NCI-H1092 (cell line): Measurements from ENCODE around the gene CYBB.
"Not testable (repeated sequence)": the region's sequence is repeated elsewhere in the genome, so short reads cannot be mapped to it uniquely, and the experiment has no call there.

Experiments used
- DNase-seq: peaks from one replicate; lab custom pipeline; 2025; lab: John Stamatoyannopoulos, UW

Gene CYBB

DNA sequence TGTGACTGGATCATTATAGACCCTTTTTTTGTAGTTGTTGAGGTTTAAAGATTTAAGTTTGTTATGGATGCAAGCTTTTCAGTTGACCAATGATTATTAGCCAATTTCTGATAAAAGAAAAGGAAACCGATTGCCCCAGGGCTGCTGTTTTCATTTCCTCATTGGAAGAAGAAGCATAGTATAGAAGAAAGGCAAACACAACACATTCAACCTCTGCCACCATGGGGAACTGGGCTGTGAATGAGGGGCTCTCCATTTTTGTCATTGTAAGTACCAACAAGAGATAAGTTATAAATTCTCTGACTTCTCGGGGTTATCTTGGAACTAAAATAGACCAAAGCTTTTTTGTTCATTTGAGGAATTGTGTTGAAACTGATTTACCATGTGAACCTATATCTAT, at the start of gene CYBB:
Gene CYBB, plus strand, starts transcription at position 203 of the 400 bp plus-strand sequence. Its CDS starts 19 bp downstream, at position 222.
- no peak for DNase-seq

DNA sequence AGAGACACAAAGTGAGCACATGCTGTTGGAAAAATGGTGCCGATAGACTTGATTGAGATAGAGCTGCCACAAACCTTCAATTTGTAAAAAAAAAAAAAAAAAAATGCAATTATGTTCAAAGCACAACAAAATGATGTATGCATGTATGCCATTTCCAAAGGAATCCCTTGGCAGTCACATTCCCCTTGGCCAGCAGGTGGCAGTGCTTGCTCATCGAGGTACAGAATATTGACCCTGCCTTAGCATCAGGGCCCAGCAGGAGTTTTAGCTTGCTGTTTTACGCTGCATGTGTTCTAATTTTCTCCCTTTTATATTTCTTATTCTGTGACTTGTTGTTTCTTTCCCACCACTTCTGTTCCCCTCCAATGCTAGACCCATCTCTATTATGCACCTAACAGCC, 34.5 kb upstream of the CYBB start:
- DNase-seq = peak; percentile 41

DNA sequence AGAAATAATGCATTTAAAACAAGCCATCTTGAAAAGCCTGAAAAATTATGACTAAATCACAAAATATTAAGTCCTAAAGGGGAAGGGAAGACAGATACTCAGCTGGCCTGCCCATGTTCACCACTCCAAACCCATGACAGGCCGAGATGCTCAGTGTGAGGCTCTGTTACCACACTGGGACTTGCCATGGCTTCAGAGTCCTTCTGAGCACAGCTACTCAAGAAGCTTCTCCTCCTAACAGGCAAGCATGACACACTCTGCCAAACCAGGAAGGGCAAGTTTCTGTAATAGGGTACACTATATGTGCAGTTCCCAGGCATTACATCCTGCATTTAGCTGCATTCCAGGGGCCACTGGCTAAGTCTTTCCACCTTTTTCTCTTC, 34.0 kb upstream of the CYBB start:
- DNase-seq = no peak

DNA sequence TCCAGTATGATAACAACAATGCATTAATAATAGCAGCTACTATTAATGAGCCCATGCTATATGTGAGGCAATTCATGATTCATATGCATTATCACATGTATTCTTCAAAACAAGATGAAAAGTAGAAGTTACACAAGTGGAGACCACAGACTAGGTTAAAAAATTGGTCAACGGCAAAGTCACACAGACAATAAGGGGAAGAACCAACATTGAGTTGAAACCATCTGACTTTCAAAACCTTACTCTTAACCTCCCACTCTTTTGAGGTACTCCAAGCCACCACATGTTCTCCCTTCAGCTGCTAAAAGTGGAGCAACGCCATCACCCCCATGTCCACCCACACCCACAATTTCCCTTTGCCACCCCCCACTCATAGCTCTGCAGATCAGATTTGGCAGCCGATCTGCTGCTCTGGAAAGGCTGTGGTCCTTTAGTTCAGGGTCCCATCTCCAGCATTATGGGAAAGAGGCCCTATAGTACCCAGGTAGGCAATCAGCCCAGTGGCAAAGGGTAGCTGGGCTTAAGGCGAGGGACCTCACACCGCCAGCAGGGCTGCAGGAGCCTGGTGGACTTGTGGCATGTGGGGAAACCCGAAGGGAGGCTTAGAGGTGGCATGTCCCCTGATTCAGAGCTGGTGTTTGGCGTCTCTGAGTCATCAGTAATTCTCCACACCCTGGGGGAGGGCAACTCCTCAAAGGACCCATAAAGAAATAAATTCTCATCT, 33.5 kb upstream of the CYBB start:
- no peak for DNase-seq

DNA sequence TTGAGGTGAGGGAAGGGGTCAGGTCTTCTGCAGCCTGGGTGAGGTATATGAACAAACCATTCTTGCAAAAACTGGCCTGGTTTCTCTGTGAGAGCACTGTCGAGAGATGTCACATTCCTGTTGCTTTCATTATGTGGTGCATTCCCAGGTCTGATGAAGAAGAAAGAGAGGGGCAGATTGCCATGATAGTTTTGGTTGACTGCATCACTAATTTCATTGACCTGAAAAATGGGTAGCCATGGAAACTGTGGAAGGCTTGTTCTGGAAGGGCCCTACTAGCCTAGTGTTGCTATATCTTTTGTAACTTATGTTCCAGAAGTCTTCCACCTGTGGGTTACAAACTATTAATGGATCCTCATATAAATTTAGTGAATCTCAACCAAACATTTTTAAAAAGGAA, 32.9 kb upstream of the CYBB start:
- DNase-seq = no peak

DNA sequence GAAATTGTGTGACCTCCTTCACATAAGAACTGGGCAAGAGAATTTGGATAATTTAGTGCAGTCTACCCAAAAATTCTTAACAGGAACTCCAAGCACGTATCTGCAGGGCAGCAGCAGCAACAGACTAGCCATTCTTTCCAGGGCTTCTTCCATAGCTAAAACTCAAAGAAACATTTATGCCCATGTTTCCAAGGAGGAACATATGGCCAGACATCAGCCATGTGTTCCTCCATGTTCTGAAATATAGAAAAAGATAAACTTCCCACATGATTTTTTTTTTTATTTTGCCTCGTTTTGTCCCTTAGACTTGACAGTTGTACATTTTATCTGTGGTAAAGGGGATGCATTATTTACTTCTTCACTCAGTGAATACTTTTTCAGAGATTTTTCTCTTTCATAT, 27.6 kb upstream of the CYBB start:
- DNase-seq = no peak

DNA sequence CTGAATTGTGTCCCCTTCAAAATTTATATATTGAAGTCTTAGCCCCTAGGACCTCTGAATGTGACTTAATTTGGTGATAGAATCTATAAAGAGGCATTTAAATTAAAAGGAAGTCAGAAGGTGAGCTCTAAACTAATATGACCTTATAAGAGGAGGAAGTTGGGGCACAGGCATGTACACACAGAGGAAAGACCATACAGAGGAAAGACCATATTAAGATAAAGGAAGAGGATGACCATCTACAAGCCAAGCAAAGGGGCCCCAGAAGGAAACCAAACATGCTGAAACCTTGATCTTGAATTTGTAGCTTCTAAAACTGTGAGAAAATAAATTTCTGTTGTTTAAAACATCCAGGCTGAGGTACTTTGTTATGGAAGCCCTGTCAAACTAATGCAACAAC, 26.9 kb upstream of the CYBB start:
- DNase-seq = no peak

DNA sequence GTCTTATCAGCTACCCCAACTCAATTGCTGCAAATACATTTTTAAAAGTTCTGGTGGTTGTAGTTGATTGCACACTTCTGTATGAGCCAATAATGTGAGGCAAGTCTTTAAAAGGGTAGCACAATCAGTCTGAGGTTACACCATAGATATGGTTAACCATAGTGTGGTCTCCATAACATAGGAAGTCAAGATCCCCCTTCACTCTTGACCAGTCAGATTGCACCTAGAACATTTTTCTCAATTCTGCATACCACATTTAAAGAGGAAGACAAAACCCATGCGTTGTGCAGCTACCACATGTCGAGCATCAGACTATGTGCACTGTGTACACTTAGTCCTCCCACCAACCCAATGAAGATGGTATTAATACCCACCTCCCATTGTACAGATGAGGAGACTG, 26.5 kb upstream of the CYBB start:
- no peak for DNase-seq

DNA sequence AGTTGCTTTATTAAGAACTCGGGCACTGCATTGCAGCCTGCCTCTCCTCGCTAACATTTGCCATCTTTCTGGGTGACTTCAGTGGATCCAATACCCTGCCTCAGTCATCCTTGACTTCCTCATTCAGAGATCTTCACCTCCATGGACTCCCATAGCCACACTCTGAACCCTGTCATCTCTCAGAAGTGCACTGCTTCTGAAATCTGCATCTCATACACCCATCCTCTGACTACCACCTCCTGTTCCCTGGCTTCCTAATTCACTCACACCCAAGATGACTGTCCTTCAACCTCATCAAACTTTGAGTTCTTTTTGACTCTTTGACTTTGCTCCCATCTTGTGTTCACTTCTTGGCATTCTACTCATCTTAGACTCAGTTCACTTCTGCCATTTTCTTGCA, 25.3 kb upstream of the CYBB start:
- DNase-seq = no peak

DNA sequence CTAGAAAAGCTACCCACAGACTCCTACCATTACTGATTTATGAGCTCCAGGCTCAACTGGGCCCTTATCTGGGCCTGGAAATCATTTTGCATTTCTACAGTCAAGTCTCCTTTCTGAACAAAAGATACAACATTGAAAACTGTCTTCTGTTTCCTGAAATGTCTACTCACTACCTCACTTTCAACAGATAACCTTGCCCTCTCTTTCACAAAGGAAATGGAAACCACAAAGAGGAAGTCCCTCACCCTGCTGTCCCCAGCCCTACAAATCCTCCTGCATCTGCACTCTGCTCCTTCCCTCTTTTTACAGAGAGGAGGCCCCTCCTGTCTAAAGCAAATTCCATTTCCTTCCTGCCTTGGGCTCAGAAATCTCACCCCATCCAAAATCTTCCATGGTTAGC, 24.8 kb upstream of the CYBB start:
- DNase-seq = no peak

DNA sequence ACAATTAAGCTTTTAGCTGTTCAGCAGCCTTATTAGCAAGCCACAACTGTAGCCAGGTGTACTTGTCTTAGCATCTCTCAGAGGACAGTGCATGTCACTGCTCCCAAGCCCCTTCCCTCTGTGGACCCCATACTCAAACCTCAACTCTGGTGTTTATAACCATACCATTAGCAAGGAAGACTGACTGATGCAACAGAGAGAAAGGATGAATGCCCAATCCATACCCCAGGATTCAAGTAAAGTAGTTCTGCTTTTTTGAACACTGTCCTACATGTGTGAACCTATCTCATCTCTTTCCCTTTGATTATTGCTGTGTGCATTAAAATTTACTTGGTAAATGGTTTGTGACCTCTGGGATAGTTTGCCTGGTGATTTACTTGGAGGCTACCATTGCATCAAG, 22.8 kb upstream of the CYBB start:
- no peak for DNase-seq

DNA sequence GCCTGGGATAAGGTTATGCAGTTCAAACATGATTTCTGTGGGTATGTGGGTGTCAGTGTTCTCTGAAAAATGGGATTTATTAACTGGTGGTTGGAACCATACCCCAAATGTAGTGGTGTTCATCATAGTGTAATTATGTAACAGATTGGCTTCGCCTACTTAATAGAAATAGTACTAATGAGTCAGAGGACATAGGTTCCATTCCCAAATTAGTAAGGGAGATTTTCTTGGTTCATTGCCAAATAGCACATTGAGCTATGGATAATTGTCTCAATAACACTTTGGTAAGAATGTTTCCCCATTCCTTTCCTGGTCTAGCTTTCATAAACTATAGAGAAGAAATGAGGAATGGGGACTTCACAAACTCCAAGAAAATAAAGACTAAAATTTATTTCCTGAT, 20.5 kb upstream of the CYBB start:
- DNase-seq = no peak

DNA sequence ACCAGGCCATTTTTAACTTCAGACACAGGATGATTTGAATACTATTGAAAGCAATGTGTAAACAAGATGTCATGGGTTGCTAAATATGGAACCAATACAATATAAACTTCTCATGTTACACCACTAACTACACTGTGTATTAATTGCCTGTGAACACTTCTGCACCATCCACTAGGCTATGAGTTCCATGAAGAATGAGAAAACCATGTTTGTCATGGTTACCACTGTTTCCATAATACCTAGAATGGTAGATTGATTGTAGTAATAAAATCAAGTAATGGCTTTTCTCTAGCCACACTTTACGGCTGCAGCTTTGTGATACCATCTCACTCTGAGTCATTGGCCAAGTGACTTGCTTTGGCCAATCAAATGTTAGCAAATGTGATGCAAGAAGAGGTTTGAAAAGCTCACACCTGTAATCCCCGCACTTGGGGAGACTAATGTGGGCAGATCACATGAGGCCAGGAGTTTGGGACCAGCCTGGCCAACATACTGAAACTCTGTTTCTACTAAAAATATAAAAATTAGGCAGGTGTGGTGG, 19.9 kb upstream of the CYBB start:
- DNase-seq = no peak

DNA sequence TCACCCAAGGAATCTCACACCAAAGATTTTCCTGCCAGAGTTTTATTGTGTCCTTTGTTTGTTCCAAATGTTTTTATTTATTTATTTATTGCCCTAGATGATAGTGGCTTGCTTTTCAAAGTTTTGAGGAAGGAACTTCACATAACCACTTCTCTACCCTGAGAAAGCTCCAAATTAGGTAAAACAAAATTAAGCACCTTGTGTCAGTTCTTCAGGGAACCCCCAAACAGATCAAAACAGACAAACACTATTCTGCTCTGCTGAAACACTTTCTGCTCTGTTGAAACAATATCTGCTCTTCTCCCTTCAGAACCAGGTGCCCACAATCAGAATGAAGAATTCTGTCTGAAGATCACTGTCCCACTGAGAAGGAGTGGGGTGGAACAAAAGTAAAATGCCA, 16.5 kb upstream of the CYBB start:
- no peak for DNase-seq

DNA sequence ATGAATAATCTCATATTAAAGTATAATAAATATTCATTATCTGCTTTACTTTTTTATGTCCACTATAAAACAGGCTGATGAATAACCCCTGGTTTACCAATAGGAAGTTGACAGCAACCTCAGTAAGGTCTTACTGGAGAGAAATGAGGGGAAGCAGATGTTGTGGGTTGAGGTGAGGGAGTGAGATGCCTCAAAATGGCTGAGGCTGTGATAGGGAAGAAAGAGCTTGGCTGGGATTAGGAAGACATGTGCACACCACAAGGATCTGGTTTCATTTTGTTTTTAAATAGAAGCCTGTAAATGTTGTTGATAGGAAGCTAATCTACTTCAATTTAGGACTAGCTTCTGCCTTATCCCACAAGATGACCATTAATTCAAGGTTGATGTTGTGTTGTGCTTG, 14.4 kb upstream of the CYBB start:
- DNase-seq = no peak

DNA sequence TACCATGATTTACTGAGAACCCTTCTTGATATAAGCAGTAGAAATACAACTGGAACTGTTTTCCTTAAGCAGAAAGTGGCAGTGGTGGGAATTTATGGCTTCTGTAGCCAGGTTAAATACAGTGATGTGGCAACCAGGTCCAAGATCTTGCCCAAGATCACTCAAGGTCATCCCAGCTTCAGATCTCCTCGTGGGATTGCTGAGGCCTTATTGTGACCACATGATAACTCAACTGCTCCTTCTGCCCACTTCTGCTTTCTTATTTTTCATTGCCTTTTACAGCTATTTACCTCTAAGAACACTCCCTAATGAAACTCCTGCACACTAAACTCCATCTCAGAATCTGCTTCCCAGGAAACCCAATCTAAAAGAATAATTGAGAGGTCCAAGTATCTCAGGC, 12.4 kb upstream of the CYBB start:
- DNase-seq = no peak

DNA sequence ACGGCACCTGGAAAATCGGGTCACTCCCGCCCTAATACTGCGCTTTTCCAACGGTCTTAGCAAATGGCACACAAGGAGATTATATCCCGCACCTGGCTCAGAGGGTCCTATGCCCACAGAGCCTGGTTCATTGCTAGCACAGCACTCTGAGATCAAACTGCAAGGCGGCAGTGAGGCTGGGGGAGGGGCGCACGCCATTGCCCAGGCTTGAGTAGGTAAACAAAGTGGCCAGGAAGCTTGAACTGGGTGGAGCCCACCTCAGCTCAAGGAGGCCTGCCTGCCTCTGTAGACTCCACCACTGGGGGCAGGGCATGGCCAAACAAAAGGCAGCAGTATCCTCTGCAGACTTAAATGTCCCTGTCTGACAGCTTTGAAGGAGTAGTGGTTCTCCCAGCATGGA, 11.0 kb upstream of the CYBB start:
- DNase-seq = not testable (repeated sequence)

DNA sequence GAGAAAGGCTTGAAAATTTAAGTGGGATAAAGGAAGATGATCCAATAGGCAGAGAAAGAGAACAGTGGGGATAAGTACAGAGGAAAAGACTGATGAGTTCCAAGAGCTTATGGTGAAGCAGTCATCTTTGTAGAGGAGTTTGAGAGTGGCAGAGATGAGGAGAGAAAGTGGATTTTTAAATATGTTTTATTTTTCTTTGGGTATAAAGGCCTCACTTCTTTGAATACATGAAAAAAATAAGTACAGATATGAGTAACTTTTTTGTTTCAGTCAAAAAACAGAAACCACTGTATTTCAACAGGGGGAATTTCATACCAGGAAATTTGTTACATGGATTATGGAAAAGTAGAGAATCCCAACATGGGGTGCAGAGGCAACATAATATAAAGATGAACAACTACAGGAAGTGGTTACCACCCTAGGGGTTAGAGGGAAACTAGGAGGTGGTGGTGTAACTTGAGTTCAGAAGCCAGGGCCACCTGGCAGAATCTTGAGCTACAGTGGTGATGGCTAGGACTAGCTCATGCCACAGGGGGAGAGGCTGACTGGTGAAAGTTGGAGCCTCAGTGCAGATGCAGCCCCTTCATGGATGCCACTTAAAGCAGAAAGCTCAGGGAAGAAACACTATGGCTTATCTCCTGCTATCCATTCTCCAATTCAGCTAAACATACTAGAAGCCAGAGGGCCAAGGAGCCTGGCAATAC, 3.4 kb upstream of the CYBB start:
- DNase-seq = no peak

DNA sequence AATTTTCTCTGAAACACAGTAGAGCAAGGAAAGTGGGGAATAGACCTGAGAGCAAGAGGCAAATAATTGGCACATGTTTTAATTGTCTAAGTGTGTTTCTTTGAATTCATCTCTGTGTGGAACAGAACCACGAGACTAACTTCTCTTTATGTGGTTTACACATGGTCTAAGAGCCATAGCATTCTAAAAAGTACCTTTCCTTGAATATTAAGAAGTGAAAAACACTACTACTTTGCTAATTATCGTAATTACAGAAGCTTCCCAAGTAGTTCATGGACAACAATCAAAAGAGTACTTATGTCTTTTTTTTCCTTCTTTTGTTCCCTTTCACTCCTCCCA, 2.9 kb upstream of the CYBB start:
- no peak for DNase-seq

DNA sequence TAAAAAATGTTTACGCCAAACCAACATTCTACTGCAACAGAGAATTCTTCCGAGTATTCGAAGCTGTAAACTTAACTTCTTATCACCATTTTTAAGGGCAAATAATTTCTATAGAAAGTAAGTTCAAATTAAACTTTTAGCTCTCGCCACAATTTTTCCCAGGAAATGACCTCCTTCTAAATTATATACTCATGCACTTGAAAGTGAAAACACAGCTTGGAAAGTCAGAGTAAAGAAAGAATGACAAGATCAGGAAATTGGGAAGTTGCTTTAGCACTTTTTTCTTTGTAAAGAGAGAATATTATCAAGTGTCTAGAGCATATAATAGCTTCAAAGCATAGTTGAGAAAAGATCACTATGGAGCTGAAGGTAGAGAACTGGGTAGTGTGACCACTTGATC, 1.2 kb downstream of the CYBB start:
- DNase-seq = no peak

DNA sequence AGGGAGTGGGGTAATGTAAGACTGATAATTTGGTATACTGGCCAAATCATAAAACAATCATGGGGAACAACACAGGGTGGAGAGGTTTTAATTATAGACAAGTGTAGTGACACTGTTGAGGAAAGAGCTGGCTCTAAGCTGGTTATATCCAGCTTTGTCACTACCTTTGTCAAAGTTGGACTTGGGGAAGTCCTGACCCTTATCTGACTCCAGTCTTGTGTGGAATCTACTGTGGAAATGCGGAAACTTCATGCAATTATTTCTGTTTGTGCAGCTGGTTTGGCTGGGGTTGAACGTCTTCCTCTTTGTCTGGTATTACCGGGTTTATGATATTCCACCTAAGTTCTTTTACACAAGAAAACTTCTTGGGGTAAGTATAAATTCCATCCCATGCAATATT, 2.0 kb downstream of the CYBB start:
- DNase-seq = no peak

DNA sequence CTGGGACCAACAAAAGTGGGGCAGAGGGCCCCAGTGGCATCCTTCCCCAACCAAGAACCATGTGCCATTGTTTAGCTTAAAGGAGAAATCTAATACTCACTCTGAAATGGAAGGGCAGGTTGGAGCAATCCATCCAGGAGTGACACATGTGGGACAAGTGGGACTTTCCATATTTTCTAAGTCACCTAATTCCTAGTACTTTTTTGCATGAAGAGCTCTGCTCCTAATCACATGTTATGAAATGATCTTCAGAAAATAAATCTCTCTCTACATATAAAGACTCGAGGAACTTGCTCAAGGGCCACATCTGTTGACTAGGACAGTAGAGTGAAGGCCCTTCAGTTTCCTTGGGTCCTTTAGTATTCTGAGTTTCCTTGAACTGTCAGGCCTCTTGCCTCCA, 2.5 kb downstream of the CYBB start:
- no peak for DNase-seq

DNA sequence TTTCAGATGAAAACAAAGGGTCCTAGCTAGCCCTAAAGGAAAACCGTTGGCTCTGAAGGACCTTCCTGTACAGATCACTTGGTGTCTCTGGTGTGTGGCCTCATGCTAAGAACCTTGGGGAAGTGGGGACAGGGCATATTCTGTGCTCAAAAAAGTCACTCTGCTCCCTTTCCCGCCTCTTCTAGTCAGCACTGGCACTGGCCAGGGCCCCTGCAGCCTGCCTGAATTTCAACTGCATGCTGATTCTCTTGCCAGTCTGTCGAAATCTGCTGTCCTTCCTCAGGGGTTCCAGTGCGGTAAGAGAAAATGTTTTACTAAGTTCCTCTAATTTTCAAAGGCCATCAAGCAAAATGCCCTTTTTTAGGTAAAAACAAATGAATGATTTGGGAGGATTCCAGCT, 3.4 kb downstream of the CYBB start:
- no peak for DNase-seq

DNA sequence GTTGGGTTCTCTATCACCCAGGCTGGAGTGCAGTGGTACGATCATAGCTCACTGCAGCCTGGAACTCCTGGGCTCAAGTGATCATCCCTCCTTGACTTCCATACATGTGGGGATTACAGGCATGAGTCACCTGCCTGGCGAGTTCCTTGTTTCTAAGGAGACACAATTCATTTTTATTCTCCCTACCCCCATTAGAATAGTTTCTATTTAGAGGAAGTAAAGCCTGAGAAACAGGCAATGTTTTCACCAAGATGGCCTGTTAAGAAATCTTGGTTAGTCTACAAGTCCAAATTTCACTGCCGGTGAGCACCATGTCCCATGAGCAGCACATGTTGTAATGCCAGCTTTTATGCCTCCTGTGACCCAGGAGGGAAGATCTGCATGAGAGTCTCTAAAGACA, 5.7 kb downstream of the CYBB start:
- no peak for DNase-seq
